ENCODE measurements around the gene RUBCN.
"Not testable (repeated sequence)": the region's sequence is repeated elsewhere in the genome, so short reads cannot be mapped to it uniquely, and the experiment has no call there.

- TF ChIP-seq CTCF (IDR thresholded peaks at IDR 0.05); ZFX (IDR thresholded peaks at IDR 0.05; ENCODE audit: borderline replicate concordance): not testable (repeated sequence)
These were observed 73.2 kb downstream of the RUBCN start for GRCh38 chr3:197663367-197664140.
